Measurements from ENCODE around the gene MYF5.

- TF ChIP-seq CTCF (IDR thresholded peaks at IDR 0.05): no peak
- TF ChIP-seq POLR2A (IDR thresholded peaks at IDR 0.05): no peak
These were observed 32.6 kb upstream of the MYF5 start for GRCh38 chr12:80684077-80684495.

Data from right lobe of liver (tissue), 4 donors.